H54 (cell line): ENCODE data around the gene ATG7.
"Not testable (repeated sequence)": the region's sequence is repeated elsewhere in the genome, so short reads cannot be mapped to it uniquely, and the experiment has no call there.

Experiments used
- DNase-seq: peaks from one replicate; pipeline ENCODE4 v3.0.0; 2011; ENCODE audit warnings: low spot score, mixed read lengths; ENCODE audit not compliant: insufficient read length
- FAIRE-seq: peaks from 3 replicates; lab custom pipeline; 2011; peaks lifted over from hg19 to GRCh38; lab: Jason Lieb, UNC
- POLR2A ChIP-seq: IDR thresholded peaks from 2 replicates; pipeline ENCODE4 v1.6.1; 2011; ENCODE audit warnings: low read depth, mild to moderate bottlenecking, low read length

Gene ATG7

DNA sequence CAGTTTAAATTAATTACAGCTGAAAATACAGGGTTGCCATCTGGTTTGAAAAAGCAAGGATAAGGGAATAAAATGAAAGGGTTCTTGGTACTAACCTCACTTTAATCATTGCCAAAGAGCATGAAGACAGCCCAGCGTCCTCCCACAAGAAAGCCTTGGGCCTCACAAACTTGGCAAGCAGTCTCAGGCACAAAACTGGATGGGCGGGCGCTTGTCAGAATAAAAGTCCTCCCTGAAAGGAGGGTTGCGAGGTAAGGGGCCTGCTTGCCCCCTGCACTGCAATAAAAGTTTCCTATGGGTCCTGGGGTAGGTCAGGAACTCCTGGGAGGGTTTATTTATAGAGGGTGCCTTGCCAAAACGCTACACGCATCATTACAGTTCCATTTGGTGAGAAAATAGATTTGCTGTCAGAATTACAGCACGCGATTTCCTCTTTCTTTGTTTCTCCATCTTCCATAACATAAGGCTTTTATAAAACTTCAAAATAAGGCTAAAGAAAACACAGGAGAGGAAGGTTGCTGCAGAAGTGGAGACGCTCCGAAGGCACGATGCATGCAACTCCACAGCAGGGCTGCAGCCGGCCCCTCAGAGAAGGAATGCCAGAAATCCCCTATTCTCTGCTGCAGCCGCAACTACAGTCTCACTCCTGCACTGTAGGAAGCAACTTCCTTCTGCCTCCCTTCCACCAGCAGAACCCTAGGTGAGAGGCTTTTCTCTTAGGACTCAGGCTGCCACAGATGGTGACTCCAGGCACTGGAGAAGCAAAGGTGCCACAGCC is 310.2 kb downstream of the ATG7 start:
- TF ChIP-seq POLR2A, result no peak
- FAIRE-seq (peak; percentile 36), DNase-seq (no peak)

DNA sequence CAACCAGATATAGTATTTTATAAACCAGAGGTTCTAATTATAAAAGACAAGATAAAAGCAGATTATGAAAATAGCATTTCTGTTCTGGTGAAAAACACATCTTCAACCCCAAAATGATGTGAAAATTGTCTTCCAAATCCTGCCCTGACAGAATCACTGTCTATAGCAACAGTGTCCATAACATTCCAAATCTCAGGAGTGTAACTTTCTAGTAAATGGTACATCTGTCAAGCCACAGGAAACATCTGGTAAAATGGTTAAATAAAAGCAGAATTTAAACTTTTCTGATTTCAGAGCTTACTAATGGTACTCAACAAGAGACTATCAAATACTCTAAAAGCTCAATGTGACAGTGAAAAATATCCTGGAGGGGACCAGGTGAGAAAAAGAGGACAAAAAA is 311.0 kb downstream of the ATG7 start:
- TF ChIP-seq POLR2A, result no peak
- FAIRE-seq (no peak), DNase-seq (no peak)

DNA sequence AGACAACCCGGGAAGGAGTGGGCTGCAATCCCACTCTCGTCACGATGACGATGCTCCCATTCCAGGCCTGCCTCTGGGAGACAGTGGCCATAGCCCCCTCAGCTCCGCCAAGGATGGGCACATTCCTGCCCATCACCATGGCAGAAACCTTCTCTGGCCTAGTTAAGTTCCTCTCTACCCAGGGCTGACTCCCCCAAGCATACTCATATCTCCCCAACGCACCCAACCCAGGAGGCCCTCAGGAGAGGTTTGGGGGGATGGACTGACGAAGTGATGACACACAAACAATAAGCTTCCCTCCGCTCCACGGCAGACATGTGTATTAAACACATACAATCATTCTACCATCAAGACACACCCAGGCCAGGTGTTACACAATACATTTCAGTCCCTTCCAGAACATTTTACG is 311.4 kb downstream of the ATG7 start:
- DNase-seq (no peak), FAIRE-seq (no peak)
- TF ChIP-seq POLR2A, result no peak

DNA sequence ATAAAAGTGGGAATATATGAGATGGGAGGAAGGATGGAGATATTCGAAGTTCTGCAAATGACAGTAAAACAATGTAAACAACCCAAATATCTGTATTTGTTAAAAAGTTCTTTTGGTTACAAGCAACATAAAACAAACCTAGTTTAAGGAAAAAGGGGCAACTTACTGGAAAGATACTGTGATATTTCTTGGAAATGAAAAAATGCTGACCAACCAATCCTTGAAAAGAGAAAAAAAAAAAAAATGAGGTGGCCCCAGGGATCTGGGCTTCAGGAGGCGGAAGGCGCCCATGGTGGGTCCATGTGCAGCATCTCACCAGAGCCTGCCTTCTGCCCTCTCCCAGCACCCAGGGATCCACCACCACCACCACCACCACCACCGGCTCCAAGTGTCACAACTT is 312.4 kb downstream of the ATG7 start:
- no peak for TF ChIP-seq POLR2A
- FAIRE-seq, result no peak
- DNase-seq, result no peak

DNA sequence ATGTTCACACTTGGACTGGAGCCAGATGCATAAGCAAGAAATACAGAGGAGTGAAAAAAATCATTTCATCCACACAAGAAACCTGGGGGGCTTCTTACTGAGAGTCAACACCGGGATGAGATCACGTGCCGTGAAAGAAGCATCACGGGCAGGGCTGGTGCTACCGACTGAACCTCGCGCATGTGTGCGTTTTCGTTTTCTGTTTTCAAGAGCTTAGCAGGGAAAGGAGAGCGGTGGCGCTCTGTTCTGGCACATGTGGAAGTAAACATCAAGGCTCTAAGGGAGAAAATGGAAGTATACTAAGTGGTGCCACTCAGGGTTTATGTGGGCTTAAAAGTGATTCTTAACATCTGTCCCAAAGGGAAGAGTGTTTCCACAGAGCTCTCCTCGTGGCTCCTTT is 315.6 kb downstream of the ATG7 start:
- no peak for TF ChIP-seq POLR2A
- no peak for DNase-seq
- no peak for FAIRE-seq

DNA sequence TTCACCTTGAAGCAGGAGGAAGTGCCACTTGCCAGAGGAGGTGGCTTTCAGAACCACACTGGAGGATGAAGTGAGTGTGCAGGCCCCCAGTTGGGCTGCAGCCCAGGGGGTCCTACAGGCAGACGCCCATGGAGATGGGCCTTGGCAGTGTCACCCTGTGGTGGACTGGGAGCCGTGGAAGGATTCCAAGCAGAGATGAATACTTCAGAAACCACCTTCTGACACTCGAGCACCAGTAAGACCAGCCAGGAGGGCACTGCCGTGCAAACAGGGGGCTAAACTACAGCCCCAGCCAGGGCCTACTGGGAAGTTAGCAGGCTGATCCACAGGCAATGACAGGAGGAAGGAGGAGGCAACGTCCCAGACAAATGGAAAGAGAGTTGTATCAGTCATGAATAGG is 316.1 kb downstream of the ATG7 start:
- FAIRE-seq (no peak), DNase-seq (no peak)
- no peak for TF ChIP-seq POLR2A

DNA sequence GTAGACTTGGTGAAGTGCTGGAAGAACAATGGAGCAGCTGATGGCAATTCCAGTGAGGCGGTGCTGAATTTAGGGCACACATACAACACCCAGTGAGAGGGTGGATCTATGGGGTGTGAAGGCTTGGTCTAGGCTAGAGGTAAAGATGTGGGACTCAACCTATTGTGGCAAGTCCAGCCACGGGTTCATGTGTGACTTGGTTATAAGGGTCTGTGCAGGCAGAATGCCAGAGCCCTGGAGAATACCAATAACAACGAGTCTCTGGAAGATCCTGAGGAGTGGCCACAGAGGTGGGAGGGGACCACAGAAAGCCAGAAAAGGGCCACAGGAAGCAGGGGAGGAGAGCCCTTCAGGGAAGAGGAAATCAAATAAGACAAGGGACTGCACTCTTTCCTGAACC is 316.6 kb downstream of the ATG7 start:
- FAIRE-seq (no peak), DNase-seq (no peak)
- TF ChIP-seq POLR2A, result no peak

DNA sequence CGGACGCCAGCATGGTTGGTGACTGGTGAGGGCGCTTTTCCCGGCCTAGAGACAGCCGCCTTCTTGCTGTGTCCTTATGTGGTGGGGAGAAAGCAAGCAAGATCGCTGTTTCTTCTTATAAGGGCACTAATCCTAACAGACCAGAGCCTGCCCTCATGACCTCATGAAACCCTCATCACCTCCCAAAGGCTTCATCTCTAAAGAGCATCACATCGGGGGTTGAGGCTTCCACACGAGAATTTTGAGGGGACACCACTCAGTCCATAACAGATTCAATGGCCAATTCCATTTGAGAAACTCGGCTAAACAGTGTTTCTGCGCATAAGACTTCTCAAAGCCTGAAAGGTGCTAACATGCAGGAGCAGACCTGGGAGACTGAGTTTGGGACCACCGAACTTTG is 317.5 kb downstream of the ATG7 start:
- DNase-seq, result no peak
- no peak for TF ChIP-seq POLR2A
- no peak for FAIRE-seq

DNA sequence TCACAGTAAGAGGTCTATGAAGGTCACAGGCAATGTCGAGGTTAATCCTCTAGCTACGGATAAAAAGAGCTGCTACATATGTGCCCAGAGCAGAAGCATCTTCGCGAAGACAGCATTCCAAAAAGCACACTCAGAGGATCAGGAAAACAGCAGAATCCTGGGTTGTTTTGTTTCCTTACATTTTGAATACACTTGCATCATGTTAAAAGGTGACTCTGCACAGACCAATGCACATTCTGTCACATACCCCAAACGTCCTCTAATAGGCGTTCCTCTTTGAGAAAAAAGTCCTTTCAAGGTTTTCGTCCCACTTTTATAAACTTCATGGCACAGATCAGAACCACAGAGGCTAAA is 318.8 kb downstream of the ATG7 start:
- TF ChIP-seq POLR2A, result no peak
- DNase-seq (no peak), FAIRE-seq (no peak)

DNA sequence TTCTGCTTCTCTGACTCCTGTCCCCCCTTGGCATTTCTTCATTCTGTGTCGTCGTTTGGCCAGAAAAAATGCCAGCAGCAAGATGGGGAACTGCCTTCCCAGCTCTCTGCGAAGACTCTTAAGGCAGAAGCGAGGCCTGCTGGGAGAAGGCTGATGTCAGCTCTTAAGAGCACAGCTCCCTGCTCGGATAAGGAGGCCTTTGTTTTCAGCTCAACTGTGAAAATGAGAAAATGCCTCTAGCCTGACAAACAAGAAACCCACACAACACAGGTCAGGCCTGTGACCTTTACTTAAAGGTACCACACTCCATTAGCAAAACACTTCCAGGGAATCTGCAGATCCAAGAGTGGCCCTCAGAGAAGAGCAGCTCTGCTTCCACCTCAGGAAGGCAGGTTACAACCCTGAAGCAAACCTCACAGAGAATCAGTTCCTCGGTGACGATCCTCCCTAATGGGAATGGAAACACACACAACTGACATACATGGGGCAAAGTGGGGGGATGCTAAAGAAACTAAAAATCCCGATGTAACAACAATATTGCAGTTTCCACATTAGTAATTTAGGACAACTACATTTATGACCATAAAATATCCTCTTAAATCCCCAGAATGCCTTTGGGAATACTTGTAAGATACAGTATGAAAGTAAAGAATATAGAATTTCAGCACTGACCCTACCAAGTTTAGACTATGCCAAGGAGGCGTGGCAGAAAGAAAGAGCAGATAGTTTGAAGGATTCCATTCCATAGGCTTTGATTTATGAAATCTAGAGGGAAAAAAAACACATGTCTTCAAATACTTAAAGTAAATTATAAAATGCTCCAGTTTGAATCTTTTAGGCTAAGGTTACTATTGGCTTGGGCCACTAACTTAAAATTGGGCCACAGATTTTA is 319.4 kb downstream of the ATG7 start:
- no peak for TF ChIP-seq POLR2A
- peak; percentile 40 for DNase-seq
- peak; percentile 79 for FAIRE-seq

DNA sequence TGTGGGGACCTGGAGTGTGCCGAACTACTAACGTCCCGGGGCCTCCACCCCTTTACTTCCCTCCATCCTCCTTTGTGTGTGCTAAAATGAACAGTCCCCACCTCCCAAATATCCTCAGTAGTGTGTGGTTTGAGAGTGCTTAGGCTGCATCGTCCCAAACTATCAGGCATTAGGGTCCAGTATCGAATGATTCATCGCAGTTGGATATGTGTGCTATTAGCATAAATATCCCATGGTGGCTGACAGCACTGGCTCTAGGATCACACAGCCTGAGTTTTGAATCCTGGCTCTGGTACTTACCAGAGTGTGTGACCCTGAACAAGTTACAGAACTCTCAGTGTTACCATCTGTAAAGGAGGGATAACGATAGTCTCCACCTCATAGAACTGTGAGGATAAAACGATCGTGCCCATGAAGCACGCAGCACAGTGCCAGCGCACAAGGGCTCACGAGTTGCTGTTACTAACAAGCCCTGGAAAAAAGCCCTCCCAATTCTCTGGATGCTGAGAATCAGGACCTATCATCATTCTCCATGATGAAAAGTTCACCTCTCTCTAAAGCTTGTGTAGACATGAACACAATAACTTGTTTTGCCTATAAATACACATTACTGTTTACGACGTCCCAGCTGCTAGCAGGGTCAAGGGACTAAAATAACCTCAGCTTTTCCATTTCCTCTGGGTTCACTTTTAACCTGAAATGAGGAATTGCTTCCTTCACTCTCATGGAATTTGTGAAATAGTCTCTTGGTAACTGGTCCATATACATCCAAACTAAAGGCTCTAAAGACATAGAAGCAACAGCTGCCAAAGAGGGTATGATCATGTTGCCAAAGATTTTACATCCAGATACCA is 320.5 kb downstream of the ATG7 start:
- FAIRE-seq (peak; percentile 6), DNase-seq (no peak)
- no peak for TF ChIP-seq POLR2A

DNA sequence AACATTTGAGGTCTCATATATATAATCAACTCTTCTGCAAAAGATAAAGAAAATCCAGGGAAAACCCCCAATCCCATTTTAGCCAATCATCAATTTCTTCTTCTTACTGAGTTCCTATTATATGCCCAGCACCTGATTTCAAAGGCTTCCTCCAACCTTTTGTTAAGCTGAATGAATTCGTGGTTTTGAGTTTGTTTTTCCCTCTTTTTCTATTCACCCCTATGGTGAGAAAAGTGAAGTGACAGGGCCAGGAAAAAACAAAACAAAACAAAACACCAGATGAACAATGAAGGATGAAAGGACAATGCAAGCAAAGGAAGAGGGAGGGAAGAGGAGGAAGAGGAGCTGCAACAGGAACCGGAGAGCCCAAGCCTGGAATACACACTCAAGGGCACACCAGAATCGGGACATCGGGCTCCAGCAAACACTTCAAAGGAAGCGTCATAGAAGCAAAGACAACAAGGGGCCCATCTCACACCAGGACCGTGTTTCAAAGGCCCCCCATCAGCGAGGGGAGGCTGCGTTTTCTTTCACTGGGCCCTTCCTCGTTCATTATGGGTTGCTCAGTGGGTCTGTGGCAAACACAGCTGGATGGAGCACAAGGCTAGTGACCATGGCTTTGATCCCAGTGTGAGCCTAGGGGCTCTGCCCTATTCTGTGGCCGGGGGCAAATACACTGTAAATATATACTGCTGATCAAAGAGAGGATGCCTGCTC is 321.3 kb downstream of the ATG7 start:
- no peak for TF ChIP-seq POLR2A
- no peak for DNase-seq
- no peak for FAIRE-seq

DNA sequence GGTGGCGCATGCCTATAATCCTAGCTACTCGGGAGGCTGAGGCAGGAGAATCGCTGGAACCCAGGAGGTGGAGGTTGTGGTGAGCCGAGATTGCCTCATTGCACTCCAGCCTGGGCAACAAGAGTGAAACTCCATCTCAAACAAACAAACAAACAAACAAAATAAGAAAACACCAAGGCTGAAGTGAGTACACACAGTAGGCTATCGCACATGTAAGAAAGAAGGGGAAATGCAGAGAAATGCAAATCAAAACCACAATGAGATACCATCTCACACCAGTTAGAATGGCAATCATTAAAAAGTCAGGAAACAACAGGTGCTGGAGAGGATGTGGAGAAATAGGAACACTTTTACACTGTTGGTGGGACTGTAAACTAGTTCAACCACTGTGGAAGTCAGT is 322.8 kb downstream of the ATG7 start:
- DNase-seq, FAIRE-seq: not testable (repeated sequence)
